H1 (cell line): ENCODE data around the gene NTN1. TPM values are rescaled to one million over a fixed set of nuclear protein-coding genes. Genes with fewer than 3 reads are reported as not detected.

Experiments used
- CBX8 ChIP-seq: fragments of 300-800, 300-1000 bp; sonication (generic); IDR thresholded peaks from 2 replicates; pipeline ENCODE4 v1.7.1; 2016; ENCODE audit warnings: low read depth, low read length, borderline replicate concordance
- EP300 ChIP-seq, 2 experiments: IDR thresholded peaks; 1 replicate in 1 of 2; 2 replicates in 1 of 2; pipeline ENCODE4 v1.6.1; 2011 to 2012; ENCODE audit warnings: low read depth in 2 of 2, low read length in 2 of 2, mild to moderate bottlenecking in 2 of 2, borderline replicate concordance in 1 of 2, inconsistent platforms in 1 of 2, moderate library complexity in 1 of 2
- HDAC6 ChIP-seq: IDR thresholded peaks from one replicate; pipeline ENCODE4 v1.7.1; 2012; ENCODE audit warnings: low read depth, mild to moderate bottlenecking, inconsistent platforms, low read length, moderate library complexity
- JUN ChIP-seq: IDR thresholded peaks from 2 replicates; pipeline ENCODE4 v1.6.1; 2011; ENCODE audit warnings: low read depth, mild to moderate bottlenecking, improper control_type of control experiment, low read length
- POLR2AphosphoS5 ChIP-seq: IDR thresholded peaks from 2 replicates; pipeline ENCODE4 v1.6.1; 2011; ENCODE audit warnings: low read depth, low read length
- RBBP5 ChIP-seq: IDR thresholded peaks from 2 replicates; pipeline ENCODE4 v1.7.1; 2012; ENCODE audit warnings: low read depth, mild to moderate bottlenecking, inconsistent platforms, low read length, moderate library complexity, borderline replicate concordance
- SIRT6 ChIP-seq: IDR thresholded peaks from one replicate; pipeline ENCODE4 v1.7.1; 2012; ENCODE audit warnings: low read length, inconsistent platforms
- TBP ChIP-seq: IDR thresholded peaks from 2 replicates; pipeline ENCODE4 v1.6.1; 2011; ENCODE audit warnings: low read depth, low read length, improper control_type of control experiment
- polyA plus RNA-seq, 7 experiments: library from polyadenylated mRNA; depleted of rRNA in 3 of 7; stranded (reverse) in 5 of 7; unstranded in 2 of 7; fragments of >200 nt in 5 of 7; fragments of 200-250 nt in 2 of 7; gene quantifications; 1 replicate in 5 of 7; 2 replicates in 1 of 7; 4 replicates in 1 of 7; pipeline versions ENCODE4 v1.2.1 to v1.2.3, GENCODE V29; 2011 to 2013; ENCODE audit warnings: missing spikeins in 2 of 7, mixed read lengths in 2 of 7
- total RNA-seq: library from RNA; stranded (reverse); fragmentation: NEBNext Ultra II Directional; extraction: Animal tissue kit (Norgen Biotek cat#: 25700); gene quantifications from 2 replicates; pipeline ENCODE4 v1.2.1, GENCODE V29; 2021
- TF ChIP-seq, protein P1 (sequence below): fragments of 300-600 bp; sonication (generic); IDR thresholded peaks from 2 replicates; pipeline ENCODE4 v1.7.1; 2012; ENCODE audit warnings: low read length, moderate library complexity, mild to moderate bottlenecking, inconsistent platforms; ENCODE audit not compliant: insufficient replicate concordance

Gene NTN1
- total and polyA plus RNA-seq, 2 of the 8 experiments (the other 6 are each of a cell fraction or from before 2014, with no cell fraction given), result 2.0 to 2.3 TPM

DNA sequence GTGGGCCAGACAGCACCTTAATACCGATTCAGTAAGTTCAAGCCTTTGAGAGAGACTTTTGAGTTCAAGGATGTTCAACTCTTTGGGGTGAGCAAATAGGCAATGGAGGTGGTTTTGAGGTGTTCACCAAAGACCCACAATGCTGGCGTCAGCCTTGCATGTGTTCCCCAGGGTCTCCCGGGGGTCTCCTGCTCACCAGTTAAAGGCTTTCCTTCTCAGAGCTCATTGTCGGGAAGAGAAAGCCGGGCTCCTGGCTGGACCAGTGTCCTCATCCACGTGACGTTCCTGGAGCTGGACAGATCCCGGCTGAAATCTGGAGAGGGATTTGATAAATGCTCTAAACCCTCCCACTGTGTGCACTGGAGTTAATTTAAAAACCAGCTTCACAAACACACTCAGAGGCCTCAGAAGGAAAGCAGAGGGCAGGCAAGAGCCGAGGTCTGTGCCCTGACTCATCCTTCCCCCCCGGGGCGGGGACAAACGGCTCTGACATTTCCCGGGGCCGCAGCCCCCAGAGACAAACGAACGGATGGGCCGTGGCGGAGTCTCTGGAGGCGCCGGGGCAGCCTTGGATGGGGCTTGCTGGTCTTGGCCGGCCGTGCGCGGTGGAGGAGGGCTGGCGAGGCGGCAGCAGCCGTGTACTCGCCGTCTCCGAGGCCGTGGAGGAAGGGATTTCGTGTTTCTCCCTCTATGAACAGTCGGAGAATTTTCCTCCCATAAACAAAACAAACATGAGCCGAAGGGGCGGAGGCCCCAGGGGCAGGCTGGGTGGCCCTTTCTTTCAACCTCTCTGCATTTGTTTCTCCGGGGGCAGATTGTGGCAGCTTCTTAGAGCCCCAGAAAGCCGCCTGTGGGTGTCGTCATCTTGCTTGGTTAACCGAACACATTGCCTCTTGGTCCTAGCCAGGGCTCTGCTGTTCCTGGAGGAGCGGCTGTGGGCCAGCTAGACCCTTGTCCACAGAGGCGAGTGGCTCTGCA lies 94.2 kb downstream of the NTN1 start (continued):
- TF ChIP-seq, protein P1, sequence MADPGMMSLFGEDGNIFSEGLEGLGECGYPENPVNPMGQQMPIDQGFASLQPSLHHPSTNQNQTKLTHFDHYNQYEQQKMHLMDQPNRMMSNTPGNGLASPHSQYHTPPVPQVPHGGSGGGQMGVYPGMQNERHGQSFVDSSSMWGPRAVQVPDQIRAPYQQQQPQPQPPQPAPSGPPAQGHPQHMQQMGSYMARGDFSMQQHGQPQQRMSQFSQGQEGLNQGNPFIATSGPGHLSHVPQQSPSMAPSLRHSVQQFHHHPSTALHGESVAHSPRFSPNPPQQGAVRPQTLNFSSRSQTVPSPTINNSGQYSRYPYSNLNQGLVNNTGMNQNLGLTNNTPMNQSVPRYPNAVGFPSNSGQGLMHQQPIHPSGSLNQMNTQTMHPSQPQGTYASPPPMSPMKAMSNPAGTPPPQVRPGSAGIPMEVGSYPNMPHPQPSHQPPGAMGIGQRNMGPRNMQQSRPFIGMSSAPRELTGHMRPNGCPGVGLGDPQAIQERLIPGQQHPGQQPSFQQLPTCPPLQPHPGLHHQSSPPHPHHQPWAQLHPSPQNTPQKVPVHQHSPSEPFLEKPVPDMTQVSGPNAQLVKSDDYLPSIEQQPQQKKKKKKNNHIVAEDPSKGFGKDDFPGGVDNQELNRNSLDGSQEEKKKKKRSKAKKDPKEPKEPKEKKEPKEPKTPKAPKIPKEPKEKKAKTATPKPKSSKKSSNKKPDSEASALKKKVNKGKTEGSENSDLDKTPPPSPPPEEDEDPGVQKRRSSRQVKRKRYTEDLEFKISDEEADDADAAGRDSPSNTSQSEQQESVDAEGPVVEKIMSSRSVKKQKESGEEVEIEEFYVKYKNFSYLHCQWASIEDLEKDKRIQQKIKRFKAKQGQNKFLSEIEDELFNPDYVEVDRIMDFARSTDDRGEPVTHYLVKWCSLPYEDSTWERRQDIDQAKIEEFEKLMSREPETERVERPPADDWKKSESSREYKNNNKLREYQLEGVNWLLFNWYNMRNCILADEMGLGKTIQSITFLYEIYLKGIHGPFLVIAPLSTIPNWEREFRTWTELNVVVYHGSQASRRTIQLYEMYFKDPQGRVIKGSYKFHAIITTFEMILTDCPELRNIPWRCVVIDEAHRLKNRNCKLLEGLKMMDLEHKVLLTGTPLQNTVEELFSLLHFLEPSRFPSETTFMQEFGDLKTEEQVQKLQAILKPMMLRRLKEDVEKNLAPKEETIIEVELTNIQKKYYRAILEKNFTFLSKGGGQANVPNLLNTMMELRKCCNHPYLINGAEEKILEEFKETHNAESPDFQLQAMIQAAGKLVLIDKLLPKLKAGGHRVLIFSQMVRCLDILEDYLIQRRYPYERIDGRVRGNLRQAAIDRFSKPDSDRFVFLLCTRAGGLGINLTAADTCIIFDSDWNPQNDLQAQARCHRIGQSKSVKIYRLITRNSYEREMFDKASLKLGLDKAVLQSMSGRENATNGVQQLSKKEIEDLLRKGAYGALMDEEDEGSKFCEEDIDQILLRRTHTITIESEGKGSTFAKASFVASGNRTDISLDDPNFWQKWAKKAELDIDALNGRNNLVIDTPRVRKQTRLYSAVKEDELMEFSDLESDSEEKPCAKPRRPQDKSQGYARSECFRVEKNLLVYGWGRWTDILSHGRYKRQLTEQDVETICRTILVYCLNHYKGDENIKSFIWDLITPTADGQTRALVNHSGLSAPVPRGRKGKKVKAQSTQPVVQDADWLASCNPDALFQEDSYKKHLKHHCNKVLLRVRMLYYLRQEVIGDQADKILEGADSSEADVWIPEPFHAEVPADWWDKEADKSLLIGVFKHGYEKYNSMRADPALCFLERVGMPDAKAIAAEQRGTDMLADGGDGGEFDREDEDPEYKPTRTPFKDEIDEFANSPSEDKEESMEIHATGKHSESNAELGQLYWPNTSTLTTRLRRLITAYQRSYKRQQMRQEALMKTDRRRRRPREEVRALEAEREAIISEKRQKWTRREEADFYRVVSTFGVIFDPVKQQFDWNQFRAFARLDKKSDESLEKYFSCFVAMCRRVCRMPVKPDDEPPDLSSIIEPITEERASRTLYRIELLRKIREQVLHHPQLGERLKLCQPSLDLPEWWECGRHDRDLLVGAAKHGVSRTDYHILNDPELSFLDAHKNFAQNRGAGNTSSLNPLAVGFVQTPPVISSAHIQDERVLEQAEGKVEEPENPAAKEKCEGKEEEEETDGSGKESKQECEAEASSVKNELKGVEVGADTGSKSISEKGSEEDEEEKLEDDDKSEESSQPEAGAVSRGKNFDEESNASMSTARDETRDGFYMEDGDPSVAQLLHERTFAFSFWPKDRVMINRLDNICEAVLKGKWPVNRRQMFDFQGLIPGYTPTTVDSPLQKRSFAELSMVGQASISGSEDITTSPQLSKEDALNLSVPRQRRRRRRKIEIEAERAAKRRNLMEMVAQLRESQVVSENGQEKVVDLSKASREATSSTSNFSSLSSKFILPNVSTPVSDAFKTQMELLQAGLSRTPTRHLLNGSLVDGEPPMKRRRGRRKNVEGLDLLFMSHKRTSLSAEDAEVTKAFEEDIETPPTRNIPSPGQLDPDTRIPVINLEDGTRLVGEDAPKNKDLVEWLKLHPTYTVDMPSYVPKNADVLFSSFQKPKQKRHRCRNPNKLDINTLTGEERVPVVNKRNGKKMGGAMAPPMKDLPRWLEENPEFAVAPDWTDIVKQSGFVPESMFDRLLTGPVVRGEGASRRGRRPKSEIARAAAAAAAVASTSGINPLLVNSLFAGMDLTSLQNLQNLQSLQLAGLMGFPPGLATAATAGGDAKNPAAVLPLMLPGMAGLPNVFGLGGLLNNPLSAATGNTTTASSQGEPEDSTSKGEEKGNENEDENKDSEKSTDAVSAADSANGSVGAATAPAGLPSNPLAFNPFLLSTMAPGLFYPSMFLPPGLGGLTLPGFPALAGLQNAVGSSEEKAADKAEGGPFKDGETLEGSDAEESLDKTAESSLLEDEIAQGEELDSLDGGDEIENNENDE, result no peak
- TF ChIP-seq HDAC6 (no peak), POLR2AphosphoS5 (no peak), RBBP5 (no peak), CBX8 (no peak), JUN (0 out of 2 replicates have a peak, but pooled peaks have one; percentile 46), SIRT6 (no peak), EP300 (IDR thresholded peaks at IDR 0.05; ENCODE audit: borderline replicate concordance in 1 of 2, low read depth in 2 of 2, low read length in 2 of 2) (0 out of 3 replicates have a peak, but pooled peaks of 1 of the 2 experiments have one; percentile 11), TBP (0 out of 2 replicates have a peak, but pooled peaks have one; percentile 36)
